ENCODE data around the gene SYT1.

Gene SYT1

GRCh38 chr12:79236920-79237319 is 372.3 kb downstream of the SYT1 start:
- no peak for DNase-seq

DNA sequence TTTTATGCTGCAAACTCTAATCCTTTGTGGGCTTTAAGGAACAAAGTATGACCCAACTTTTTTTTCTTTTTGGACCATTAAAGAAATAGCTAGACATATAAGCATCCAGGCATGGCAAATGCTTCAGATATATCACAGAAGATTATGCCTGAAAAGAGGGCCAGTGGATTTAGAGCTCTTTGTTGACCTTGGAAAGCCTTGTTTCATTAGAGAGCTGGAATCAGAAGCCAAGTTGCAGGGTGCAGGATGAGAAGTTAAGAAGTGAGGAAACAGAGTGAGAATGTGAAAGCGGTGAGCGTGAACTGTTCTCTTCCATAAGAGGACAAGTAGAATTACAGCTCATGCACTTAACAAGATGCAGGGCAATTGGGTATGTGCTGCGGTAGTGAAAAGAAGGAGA is 373.7 kb downstream of the SYT1 start:
- no peak for DNase-seq

GRCh38 chr12:79247494-79247893 is 382.9 kb downstream of the SYT1 start:
- no peak for DNase-seq

DNA sequence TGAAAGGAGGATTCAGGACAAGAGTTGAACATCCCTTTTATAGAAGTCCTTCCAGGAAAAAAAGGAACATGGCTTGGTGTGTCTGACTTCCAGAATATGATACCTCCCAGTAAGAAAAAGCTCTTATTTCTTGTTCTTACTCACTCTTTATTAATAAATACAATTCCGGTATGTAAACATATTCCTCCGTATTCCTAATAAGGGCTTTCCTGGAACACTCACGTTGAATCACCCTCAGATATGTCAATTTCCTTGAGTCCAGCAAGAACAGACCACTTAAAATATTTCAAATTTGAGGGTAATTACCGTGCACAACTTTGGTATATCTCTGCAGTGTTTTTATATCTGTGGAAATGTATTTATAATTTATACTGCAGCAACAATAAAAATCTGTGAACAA is 385.6 kb downstream of the SYT1 start:
- DNase-seq, result no peak

GRCh38 chr12:79250960-79251755 is 386.6 kb downstream of the SYT1 start:
- DNase-seq, result no peak

DNA sequence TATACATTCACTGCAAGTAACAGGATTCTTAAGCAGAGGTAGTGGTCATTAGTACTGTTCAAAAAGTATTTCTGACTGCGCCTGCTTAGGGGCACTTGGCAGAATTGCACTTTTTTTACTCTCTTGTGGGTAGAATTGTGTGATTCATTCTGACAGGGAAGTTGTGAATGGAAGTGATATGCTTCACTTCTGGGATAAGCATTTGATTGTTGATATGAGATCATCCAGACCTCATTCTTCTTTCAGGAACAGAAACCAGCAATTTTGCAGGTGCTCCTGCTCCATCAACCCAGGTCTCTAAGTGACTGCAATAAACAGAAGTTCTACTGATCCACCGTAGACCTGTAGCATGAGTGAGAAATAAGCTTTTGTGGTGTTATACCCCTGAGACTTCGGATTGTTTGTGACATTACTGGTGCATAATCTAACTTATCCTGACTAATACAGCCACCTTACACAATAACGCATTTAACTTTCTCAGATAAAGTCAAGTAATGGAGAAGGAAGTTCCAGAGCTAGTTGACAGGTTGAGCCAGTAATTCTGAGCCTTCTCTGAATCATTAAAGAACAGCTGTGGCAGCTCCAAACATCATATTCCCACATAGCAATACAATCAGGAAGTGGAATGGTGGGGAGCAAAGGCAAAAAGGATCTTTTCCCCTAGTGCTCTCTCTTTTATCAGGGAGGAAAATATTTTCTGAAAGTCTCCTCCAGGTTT is 387.9 kb downstream of the SYT1 start:
- DNase-seq, result no peak

DNA sequence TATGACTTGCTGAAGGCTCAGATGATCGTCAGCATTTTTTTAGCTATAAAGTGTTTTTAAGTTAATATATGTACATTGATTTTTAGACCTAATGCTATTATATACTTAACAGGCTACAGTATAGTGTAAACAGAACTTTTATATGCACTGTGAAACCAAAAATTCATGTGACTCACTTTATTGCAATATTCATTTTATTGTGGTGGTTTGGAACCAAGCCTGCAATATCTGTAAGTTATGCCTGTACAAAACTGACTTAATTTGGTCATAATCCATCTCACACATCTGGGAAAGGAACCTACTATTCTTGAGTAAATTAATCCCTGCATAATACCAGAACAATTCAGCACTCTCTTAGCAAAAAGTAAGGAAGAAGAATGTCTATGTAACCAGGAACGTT is 390.7 kb downstream of the SYT1 start:
- DNase-seq, result no peak

DNA sequence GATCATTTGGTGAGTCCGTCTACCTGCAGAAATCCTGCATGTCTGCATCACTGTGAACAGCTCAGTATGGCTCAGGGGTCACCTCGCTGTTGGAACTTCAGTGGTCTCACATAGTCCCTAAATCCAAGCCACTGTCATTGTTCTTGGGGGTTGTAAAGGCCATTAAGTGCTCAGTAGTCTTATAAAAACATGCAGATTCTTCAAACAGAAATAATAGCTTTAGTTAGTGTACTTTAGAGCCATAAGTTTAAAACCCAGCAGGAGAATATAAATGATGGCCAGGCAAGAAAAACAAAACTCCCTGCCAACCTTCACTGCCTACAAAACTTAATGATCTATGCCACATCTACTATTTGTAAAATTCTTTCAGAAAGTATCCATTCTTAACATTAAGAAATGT is 396.3 kb downstream of the SYT1 start:
- no peak for DNase-seq

DNA sequence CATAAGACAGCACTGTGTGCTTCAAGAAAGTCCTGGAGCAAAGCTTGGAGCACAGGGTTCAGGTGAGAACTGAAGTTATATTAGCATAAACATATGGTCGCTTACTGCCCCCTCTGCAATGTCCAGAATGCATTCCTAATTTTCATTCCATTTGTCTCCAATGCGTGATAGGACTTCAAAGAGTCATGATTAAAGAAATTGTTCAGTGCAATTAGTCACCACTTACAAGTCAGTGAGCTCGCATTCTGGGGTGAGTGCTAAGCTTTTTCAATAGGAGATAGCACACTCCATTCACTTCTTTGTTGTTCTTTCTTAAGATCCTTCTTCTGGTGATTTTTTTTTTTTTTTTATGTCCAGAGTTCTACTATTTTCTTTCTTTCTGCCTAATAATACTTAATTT is 398.4 kb downstream of the SYT1 start:
- DNase-seq, result no peak

GRCh38 chr12:79266343-79267144 is 402.0 kb downstream of the SYT1 start:
- DNase-seq, result peak; percentile 12 to 53

- DNase-seq, result no peak
Observed at GRCh38 chr12:79267580-79267979, 403.0 kb downstream of the SYT1 start.

- DNase-seq, result no peak
Observed at GRCh38 chr12:79274501-79275064, 410.0 kb downstream of the SYT1 start.

GRCh38 chr12:79275631-79276030 is 411.1 kb downstream of the SYT1 start:
- no peak for DNase-seq

DNA sequence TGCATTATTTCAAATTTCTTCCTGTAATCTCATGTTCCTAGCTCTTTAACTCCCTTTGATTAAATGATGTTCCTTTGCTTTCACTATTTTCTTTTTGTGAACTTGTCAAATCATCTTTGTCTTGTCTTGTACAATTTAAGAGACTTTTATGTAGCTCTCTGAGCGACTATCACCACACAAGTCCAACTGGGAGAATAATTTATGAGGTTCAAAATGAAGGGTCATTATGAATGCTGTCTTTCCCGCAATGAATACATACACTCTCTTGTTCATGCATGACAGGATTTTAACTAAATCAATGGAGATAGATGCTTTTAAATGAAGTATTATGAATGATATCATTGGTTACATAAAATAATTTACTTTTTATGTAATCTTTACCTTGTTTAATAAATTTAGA is 418.8 kb downstream of the SYT1 start:
- DNase-seq, result no peak

GRCh38 chr12:79288911-79289310 is 424.3 kb downstream of the SYT1 start:
- no peak for DNase-seq

- DNase-seq, result no peak
Observed at GRCh38 chr12:79291711-79292110, 427.1 kb downstream of the SYT1 start.

DNA sequence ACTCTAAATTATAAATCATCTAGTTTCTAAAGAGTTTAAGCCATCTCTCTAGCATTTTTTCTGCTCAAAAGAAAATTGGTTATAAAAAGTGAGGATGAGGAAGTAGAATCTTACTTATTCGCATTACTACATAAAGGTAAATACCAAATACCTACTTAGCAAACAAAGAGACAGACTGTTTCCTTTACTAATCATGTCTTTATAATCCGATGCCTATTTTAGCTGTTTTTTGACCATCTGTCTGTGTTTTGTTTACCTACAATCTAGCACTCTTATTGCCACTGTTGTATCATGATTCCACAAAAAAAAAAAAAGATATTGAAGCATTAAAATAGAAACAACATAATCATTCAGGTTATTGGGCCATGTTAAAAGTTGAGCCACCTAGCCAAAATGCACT is 430.0 kb downstream of the SYT1 start:
- no peak for DNase-seq

DNA sequence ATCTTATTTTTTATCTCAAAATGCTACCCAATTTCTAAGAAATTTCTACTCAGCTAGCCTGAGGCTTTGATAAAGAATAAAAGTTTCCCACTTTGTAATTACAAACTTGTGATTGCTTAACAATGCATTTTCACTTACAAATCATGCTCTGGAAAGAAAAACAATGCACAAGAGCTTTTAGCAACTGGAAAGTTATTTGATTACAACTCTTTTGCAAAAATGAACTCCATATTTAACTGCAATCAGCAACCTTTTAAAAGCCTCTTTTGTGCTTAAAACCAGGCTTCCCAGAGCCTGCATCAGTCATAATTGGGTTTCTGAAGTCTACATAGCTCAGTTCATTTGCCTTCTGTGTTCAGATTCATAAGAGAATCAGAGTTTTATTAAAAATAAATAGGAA is 431.0 kb downstream of the SYT1 start:
- no peak for DNase-seq

DNA sequence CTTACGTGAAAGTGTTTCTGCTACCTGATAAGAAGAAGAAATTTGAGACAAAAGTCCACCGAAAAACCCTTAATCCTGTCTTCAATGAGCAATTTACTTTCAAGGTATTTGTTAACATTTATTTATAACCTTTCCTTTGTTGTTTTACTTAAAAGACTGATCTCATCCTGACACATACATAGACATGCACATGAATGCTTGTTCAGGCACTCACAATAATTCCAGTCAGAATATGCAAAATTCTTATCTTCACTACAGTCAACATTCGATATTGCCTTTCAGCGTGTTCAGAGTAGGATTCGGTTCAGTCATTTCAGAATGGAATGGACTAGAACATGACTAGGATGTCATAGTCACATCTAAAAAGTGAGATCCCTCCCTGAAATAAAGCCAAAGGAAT is 431.6 kb downstream of the SYT1 start:
- DNase-seq, result peak; percentile 23 to 52

- DNase-seq, result no peak
Observed at GRCh38 chr12:79296871-79297270, 432.3 kb downstream of the SYT1 start.

DNA sequence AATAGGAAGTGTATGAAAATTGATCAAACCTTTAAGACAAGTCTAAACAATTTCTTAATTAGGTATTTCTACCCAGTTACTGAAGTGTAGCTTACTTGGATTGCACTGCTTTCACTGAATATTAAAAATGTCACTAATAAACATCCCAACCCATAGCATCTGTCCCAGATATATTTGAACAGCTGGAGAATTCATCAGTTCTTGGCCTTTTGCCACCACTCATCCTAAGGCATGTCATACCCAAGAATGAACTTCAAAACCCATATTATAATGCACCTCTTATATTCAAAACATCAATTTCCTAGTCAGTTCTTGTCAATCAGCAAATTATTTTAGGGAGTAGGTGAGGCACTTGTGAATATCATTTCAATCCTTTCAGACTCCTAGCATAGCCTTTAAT is 433.9 kb downstream of the SYT1 start:
- no peak for DNase-seq

DNA sequence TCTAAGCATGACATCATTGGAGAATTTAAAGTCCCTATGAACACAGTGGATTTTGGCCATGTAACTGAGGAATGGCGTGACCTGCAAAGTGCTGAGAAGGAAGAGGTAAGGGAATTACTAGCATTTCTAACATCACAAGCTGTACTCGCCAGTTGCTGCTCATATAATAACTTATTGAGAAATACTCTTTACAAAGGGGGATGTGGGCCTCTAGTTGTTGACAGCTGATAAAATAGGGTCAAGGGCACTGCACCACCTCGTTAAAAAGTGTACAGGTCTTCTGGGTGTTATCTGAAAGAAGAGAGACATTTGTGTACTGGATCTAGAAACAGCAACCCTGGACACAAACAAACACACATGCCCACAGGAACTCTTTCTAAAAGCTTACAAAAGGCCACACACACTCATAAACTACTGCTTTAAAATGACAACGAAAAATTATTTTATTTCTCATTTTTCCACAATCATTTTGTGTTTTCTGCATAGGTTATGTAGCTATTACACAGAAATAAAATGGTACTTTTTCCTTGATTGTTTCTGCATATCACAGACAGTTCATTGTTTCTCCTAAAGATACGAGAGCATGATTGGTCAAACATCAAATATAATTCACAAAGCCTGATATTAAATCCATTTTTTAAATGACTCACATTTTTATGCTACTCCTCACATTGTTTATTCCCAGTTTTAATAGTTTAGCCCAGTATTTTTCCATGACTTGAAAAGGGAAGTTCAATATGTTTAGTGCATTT is 435.0 kb downstream of the SYT1 start:
- DNase-seq, result no peak

DNA sequence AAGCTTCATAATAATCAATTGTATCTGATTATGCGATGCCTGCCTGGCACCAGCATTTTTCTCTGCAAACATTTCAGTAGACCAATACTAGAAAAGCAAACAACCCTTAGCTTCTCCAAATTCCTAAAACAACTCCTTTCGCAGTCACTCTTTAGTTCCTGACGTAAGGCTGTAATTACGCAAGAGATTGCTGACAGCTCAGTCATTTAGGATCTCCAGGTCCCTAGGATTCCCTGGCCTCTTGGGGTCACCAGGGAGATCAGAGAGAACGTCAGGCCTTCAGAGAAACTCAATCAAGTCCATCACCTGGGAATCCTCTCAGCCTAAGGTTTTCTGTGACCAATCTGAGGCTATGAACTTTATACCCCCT is 435.6 kb downstream of the SYT1 start:
- DNase-seq, result no peak
